K562 (cell line): Measurements from ENCODE around the gene EPHA7. TPM values are rescaled to one million over a fixed set of nuclear protein-coding genes. Genes with fewer than 3 reads are reported as not detected.

ENCODE experiments used
- ATAC-seq: fragments of 200-7000 bp; cut with Tn5 transposase; 3 replicates; pipeline ENCODE4 v1.9.1; 2020; ENCODE audit warnings: moderate library complexity
- BruUV-seq: library from RNA; stranded (reverse); fragments of 400-500 nt; replicated peaks from 2 replicates; lab custom pipeline; 2021; lab: Mats Ljungman, UMichigan
- CTCF ChIA-PET: fragments of 300-600 bp; formaldehyde crosslinking; extraction: SDS; loops from one replicate; lab custom pipeline; 2021; ENCODE audit warnings: low intra/inter-chr PET ratio; lab: Yijun Ruan, JAX
- POLR2A ChIA-PET: fragments of 300-600, 350-650 bp; sonication (Branson Sonifier 250); formaldehyde crosslinking; extraction: SDS; loops from one replicate; lab custom pipeline; 2021; ENCODE audit warnings: antibody characterized with exemption, inconsistent platforms; lab: Yijun Ruan, JAX
- DNase-seq, 4 experiments: peaks; one replicate each; pipeline versions ENCODE4 v3.0.0 to v3.0.0-alpha.2; 2011 to 2018; ENCODE audit warnings: low spot score in 3 of 4, mixed read lengths in 3 of 4; ENCODE audit errors: extremely low read depth in 1 of 4
- FAIRE-seq: peaks from 2 replicates; lab custom pipeline; 2011; peaks lifted over from hg19 to GRCh38; lab: Jason Lieb, UNC
- H2AFZ ChIP-seq: 2 replicates; pipeline ENCODE4 v1.6.0; 2011; ENCODE audit warnings: low read depth, low read length, control low read depth, inconsistent platforms
- H3K27ac ChIP-seq: fragments of 200-600 bp; 3 replicates; pipeline ENCODE4 v1.8.0; 2011; ENCODE audit warnings: low read depth, mild to moderate bottlenecking, control low read depth, inconsistent platforms, low read length, moderate library complexity, mixed read lengths; ENCODE audit errors: extremely low read depth
- H3K27me3 ChIP-seq, 2 experiments: fragments of 300-600 bp in 1 of 2; 2 replicates in 1 of 2; 3 replicates in 1 of 2; pipeline versions ENCODE4 v1.6.0 to v1.8.0; 2011; ENCODE audit warnings: inconsistent platforms in 2 of 2, low read length in 2 of 2, mild to moderate bottlenecking in 1 of 2, mixed read lengths in 1 of 2, moderate library complexity in 1 of 2; ENCODE audit not compliant: control insufficient read depth in 2 of 2, insufficient read depth in 2 of 2
- H3K36me3 ChIP-seq: fragments of 300-600 bp; 3 replicates; pipeline ENCODE4 v1.8.0; 2011; ENCODE audit warnings: mild to moderate bottlenecking, low read length, inconsistent platforms; ENCODE audit not compliant: control insufficient read depth, insufficient read depth
- H3K4me1 ChIP-seq, 2 experiments: fragments of 200-600 bp in 1 of 2; replicated peaks in 1 of 2; 2 replicates in 1 of 2; 3 replicates in 1 of 2; pipeline versions ENCODE4 v1.5.1 to v1.8.0; 2011; ENCODE audit warnings: inconsistent platforms in 2 of 2, low read length in 2 of 2, mild to moderate bottlenecking in 1 of 2, mixed read lengths in 1 of 2, moderate library complexity in 1 of 2; ENCODE audit not compliant: control insufficient read depth in 2 of 2, insufficient read depth in 2 of 2
- H3K4me2 ChIP-seq: 2 replicates; pipeline ENCODE4 v1.6.1; 2011; ENCODE audit warnings: low read length, control low read depth, inconsistent platforms, mixed read lengths; ENCODE audit not compliant: insufficient read depth
- H3K4me3 ChIP-seq: fragments of 200-600 bp; sonication (generic), shearing (Covaris generic); 2 replicates; pipeline ENCODE4 v1.5.1; 2016; ENCODE audit warnings: control low read depth, inconsistent platforms
- H3K79me2 ChIP-seq: fragments of 200-600 bp; 3 replicates; pipeline ENCODE4 v1.8.0; 2011; ENCODE audit warnings: low read length, inconsistent platforms; ENCODE audit not compliant: control insufficient read depth, insufficient read depth
- H3K9ac ChIP-seq, 2 experiments: 2 replicates each; pipeline versions ENCODE4 v1.6.0 to v1.6.1; 2011; ENCODE audit warnings: low read depth in 2 of 2, low read length in 2 of 2, control low read depth in 1 of 2, inconsistent platforms in 1 of 2, mild to moderate bottlenecking in 1 of 2, mixed read lengths in 1 of 2; ENCODE audit not compliant: insufficient read depth in 1 of 2
- H3K9me1 ChIP-seq: one replicate; pipeline ENCODE4 v1.6.0; 2011; ENCODE audit warnings: inconsistent platforms, mild to moderate bottlenecking, low read length, moderate library complexity; ENCODE audit not compliant: control insufficient read depth, insufficient read depth
- H3K9me3 ChIP-seq: replicated peaks from 2 replicates; pipeline ENCODE4 v1.5.1; 2011; ENCODE audit warnings: low read depth, low read length, inconsistent platforms; ENCODE audit not compliant: control insufficient read depth, insufficient read depth
- H4K20me1 ChIP-seq: replicated peaks from 2 replicates; pipeline ENCODE4 v1.6.1; 2011; ENCODE audit warnings: low read length, inconsistent platforms, mixed read lengths; ENCODE audit not compliant: control insufficient read depth, insufficient read depth
- CBX1 ChIP-seq: sonication (generic); IDR thresholded peaks from 2 replicates; pipeline ENCODE4 v1.6.1; 2016; ENCODE audit warnings: antibody characterized with exemption, low read depth, mild to moderate bottlenecking
- COPS2 ChIP-seq: fragments of 450-650 bp; conservative IDR thresholded peaks from 2 replicates; pipeline ENCODE4 v1.6.1; 2016; ENCODE audit warnings: mild to moderate bottlenecking, moderate library complexity
- E2F3 ChIP-seq: fragments of 250-450 bp; sonication (Bioruptor Pico); IDR thresholded peaks from 2 replicates; pipeline ENCODE4 v1.4.0; 2020; ENCODE audit warnings: mild to moderate bottlenecking
- MYNN ChIP-seq, 2 experiments: sonication (generic); formaldehyde crosslinking in 1 of 2; IDR thresholded peaks; 2 replicates each; pipeline versions ENCODE4 v1.5.0 to v1.6.1; 2016 to 2020; ENCODE audit warnings: antibody characterized with exemption in 1 of 2, missing genetic modification reagents in 1 of 2
- NELFE ChIP-seq: IDR thresholded peaks from 2 replicates; pipeline ENCODE4 v1.6.1; 2011; ENCODE audit warnings: mild to moderate bottlenecking; ENCODE audit not compliant: insufficient read depth, insufficient read length
- SMAD2 ChIP-seq: fragments of 150-350 bp; IDR thresholded peaks from 2 replicates; pipeline ENCODE4 v1.6.1; 2014; ENCODE audit warnings: low read depth, mild to moderate bottlenecking, low read length
- SRSF3 ChIP-seq: fragments of 200-400 bp; formaldehyde crosslinking; IDR thresholded peaks from 2 replicates; pipeline ENCODE4 v1.6.1; 2016; ENCODE audit warnings: mild to moderate bottlenecking, low read length, moderate library complexity; ENCODE audit not compliant: insufficient read depth
- SRSF7 ChIP-seq: fragments of 200-400 bp; formaldehyde crosslinking; optimal IDR thresholded peaks from 2 replicates; pipeline ENCODE3; 2017; ENCODE audit warnings: mild to moderate bottlenecking, low read depth, low read length
- WGBS: fragments of 100-300 bp; shearing (Covaris generic); methylation state at CpG from one replicate; pipeline ENCODE4 v1.1.6; 2016; ENCODE audit warnings: low coverage, mixed read lengths; ENCODE audit not compliant: insufficient coverage; ENCODE audit errors: missing lambda C conversion rate; 5-methylcytosine and 5-hydroxymethylcytosine counted together
- in situ Hi-C: fragments of 300-500 bp; cut with MboI; formaldehyde crosslinking; loops from 4 replicates; pipeline ENCODE4 v1.15.0; 2018; ENCODE audit warnings: inconsistent platforms, mixed read lengths
- intact Hi-C: fragments of 100-400 bp; cut with micrococcal nuclease; formaldehyde crosslinking; loops from 2 replicates; pipeline ENCODE4 v1.14.2; 2022
- polyA plus RNA-seq, 8 experiments: library from polyadenylated mRNA; depleted of rRNA in 4 of 8; stranded (reverse) in 5 of 8; unstranded in 3 of 8; fragments of >200 nt; fragmentation: Nextera tagmentation in 2 of 8; fragmentation: Illumina TruSeq in 1 of 8; extraction: Ambion mirVana in 2 of 8; extraction: Trizol in 1 of 8; gene quantifications; 2 replicates each; pipeline versions ENCODE4 v1.2.1 to v1.2.3, GENCODE V29; 2011 to 2014; ENCODE audit warnings: inconsistent platforms in 1 of 8, missing spikeins in 1 of 8
- total RNA-seq, 7 experiments: library from RNA; depleted of rRNA in 6 of 7; stranded (reverse); fragments of >200 nt in 6 of 7; fragmentation: Illumina TruSeq in 2 of 7; extraction: Trizol in 2 of 7; gene quantifications; 2 replicates each; pipeline versions ENCODE4 v1.2.1 to v1.2.3, GENCODE V29; 2011 to 2021; ENCODE audit warnings: low replicate concordance in 1 of 7
- TF ChIP-seq, protein P1 (sequence below), 2 experiments: fragments of 450-650 bp; conservative IDR thresholded peaks; 2 replicates each; pipeline ENCODE4 v1.6.1; 2017; ENCODE audit warnings: mild to moderate bottlenecking in 2 of 2, moderate library complexity in 2 of 2
- TF ChIP-seq, protein P2 (sequence below): sonication (generic); formaldehyde crosslinking; IDR thresholded peaks from 2 replicates; pipeline ENCODE4 v1.8.0; 2022; ENCODE audit warnings: mild to moderate bottlenecking, missing genetic modification reagents
- TF ChIP-seq, protein P3 (sequence below), 2 experiments: fragments of 200-800 bp in 1 of 2; sonication (Bioruptor generic) in 1 of 2; sonication (generic) in 1 of 2; formaldehyde crosslinking in 1 of 2; IDR thresholded peaks in 1 of 2; conservative IDR thresholded peaks in 1 of 2; 2 replicates each; pipeline versions ENCODE4 v1.5.0 to v1.6.1; 2016 to 2020; ENCODE audit warnings: missing compliant biosample characterization in 1 of 2, missing genetic modification characterization in 1 of 2, missing genetic modification reagents in 1 of 2
- TF ChIP-seq, protein P4 (sequence below): fragments of 450-650 bp; formaldehyde crosslinking; IDR thresholded peaks from 2 replicates; pipeline ENCODE4 v1.4.0; 2022; ENCODE audit warnings: missing genetic modification characterization
- TF ChIP-seq, protein P5 (sequence below): IDR thresholded peaks from 3 replicates; pipeline ENCODE4 v1.6.1; 2011; ENCODE audit warnings: borderline replicate concordance, mild to moderate bottlenecking, moderate library complexity; ENCODE audit not compliant: insufficient read length; ENCODE audit errors: extremely low read depth

Gene EPHA7
- total and polyA plus RNA-seq, 9 of the 15 experiments (the other 6 are each of a cell fraction or from before 2014, with no cell fraction given): not detected

DNA sequence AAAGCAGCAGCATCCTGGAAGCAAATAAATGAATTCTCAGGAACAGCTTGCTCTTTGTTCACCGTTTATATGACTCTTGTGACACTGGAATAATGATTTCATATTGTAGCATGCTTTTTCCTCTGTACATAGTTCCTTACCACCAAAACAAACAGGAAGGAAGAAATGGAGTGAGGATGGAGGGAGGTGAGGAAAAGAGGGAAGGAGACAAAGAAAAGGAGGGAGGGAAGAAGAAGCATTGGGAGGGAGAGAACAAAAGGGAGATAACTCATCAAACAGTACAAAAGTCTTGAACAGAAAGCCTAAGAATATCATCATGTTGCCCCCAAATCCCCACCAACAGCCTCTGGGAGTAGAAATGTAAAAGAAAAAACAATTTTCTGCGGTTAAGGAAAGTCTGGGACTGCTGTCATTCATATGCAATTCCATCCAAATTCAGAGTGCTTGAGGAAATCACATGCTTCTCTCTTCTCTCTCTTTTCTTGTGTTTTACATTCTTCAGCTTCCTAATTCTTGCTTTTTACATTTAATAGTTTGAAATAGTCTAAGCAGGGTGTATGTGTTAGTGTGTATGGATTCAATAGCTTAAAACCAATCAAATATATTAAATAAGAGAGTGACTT is 81.5 kb downstream of the EPHA7 start:
- FAIRE-seq (no peak), ATAC-seq (no peak), DNase-seq (no peak)
- Histone ChIP-seq H3K4me3 (no peak overlapping the region), H3K9me3 (no peaks in the 10 kb centered on the region), H3K9me1 (no peaks in the 10 kb centered on the region), H4K20me1 (no peaks in the 10 kb centered on the region), H3K79me2 (no peaks in the 10 kb centered on the region), H3K4me1 (no peaks in the 10 kb centered on the region), H3K27ac (no peak overlapping the region), H3K27me3 (no peaks in the 10 kb centered on the region), H3K9ac (no peak overlapping the region), H2AFZ (no peak overlapping the region), H3K36me3 (no peaks in the 10 kb centered on the region), H3K4me2 (no peak overlapping the region)
- in situ Hi-C loops: no loop called here
- WGBS: 0% methylated on average over 2 of the region's 2 CpGs
- intact Hi-C loops: no loop called here
- no TSS peak for BruUV-seq
- CTCF ChIA-PET: no interaction called here
- POLR2A ChIA-PET: no interaction called here
- TF ChIP-seq, protein P1, sequence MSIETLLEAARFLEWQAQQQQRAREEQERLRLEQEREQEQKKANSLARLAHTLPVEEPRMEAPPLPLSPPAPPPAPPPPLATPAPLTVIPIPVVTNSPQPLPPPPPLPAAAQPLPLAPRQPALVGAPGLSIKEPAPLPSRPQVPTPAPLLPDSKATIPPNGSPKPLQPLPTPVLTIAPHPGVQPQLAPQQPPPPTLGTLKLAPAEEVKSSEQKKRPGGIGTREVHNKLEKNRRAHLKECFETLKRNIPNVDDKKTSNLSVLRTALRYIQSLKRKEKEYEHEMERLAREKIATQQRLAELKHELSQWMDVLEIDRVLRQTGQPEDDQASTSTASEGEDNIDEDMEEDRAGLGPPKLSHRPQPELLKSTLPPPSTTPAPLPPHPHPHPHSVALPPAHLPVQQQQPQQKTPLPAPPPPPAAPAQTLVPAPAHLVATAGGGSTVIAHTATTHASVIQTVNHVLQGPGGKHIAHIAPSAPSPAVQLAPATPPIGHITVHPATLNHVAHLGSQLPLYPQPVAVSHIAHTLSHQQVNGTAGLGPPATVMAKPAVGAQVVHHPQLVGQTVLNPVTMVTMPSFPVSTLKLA (conservative IDR thresholded peaks at IDR 0.05): no peak
- TF ChIP-seq, protein P2, sequence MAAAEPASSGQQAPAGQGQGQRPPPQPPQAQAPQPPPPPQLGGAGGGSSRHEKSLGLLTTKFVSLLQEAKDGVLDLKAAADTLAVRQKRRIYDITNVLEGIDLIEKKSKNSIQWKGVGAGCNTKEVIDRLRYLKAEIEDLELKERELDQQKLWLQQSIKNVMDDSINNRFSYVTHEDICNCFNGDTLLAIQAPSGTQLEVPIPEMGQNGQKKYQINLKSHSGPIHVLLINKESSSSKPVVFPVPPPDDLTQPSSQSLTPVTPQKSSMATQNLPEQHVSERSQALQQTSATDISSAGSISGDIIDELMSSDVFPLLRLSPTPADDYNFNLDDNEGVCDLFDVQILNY (CRISPR knock-in tag): no peak
- TF ChIP-seq E2F3 (CRISPR knock-in tag): no peak
- TF ChIP-seq SRSF7: no peak
- no peak for TF ChIP-seq NELFE
- TF ChIP-seq, protein P3, sequence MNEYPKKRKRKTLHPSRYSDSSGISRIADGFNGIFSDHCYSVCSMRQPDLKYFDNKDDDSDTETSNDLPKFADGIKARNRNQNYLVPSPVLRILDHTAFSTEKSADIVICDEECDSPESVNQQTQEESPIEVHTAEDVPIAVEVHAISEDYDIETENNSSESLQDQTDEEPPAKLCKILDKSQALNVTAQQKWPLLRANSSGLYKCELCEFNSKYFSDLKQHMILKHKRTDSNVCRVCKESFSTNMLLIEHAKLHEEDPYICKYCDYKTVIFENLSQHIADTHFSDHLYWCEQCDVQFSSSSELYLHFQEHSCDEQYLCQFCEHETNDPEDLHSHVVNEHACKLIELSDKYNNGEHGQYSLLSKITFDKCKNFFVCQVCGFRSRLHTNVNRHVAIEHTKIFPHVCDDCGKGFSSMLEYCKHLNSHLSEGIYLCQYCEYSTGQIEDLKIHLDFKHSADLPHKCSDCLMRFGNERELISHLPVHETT (CRISPR knock-in tag; conservative IDR thresholded peaks at IDR 0.05 in 1 of 2, IDR thresholded peaks at IDR 0.05 in 1 of 2): no peak
- TF ChIP-seq MYNN (IDR thresholded peaks at IDR 0.05): no peak
- TF ChIP-seq MYNN (CRISPR knock-in tag; IDR thresholded peaks at IDR 0.05): no peak
- TF ChIP-seq, protein P4, sequence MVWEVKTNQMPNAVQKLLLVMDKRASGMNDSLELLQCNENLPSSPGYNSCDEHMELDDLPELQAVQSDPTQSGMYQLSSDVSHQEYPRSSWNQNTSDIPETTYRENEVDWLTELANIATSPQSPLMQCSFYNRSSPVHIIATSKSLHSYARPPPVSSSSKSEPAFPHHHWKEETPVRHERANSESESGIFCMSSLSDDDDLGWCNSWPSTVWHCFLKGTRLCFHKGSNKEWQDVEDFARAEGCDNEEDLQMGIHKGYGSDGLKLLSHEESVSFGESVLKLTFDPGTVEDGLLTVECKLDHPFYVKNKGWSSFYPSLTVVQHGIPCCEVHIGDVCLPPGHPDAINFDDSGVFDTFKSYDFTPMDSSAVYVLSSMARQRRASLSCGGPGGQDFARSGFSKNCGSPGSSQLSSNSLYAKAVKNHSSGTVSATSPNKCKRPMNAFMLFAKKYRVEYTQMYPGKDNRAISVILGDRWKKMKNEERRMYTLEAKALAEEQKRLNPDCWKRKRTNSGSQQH (CRISPR knock-in tag): no peak
- no peak for TF ChIP-seq COPS2
- TF ChIP-seq, protein P5, sequence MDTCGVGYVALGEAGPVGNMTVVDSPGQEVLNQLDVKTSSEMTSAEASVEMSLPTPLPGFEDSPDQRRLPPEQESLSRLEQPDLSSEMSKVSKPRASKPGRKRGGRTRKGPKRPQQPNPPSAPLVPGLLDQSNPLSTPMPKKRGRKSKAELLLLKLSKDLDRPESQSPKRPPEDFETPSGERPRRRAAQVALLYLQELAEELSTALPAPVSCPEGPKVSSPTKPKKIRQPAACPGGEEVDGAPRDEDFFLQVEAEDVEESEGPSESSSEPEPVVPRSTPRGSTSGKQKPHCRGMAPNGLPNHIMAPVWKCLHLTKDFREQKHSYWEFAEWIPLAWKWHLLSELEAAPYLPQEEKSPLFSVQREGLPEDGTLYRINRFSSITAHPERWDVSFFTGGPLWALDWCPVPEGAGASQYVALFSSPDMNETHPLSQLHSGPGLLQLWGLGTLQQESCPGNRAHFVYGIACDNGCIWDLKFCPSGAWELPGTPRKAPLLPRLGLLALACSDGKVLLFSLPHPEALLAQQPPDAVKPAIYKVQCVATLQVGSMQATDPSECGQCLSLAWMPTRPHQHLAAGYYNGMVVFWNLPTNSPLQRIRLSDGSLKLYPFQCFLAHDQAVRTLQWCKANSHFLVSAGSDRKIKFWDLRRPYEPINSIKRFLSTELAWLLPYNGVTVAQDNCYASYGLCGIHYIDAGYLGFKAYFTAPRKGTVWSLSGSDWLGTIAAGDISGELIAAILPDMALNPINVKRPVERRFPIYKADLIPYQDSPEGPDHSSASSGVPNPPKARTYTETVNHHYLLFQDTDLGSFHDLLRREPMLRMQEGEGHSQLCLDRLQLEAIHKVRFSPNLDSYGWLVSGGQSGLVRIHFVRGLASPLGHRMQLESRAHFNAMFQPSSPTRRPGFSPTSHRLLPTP: no peak
- TF ChIP-seq SRSF3: no peak
- TF ChIP-seq CBX1: no peak
- no peak for TF ChIP-seq SMAD2
